H1 (cell line): ENCODE measurements around the gene AGAP1. TPM values are rescaled to one million over a fixed set of nuclear protein-coding genes. Genes with fewer than 3 reads are reported as not detected.

ENCODE experiments used
- BACH1 ChIP-seq: IDR thresholded peaks from 2 replicates; pipeline ENCODE4 v1.6.1; 2012; ENCODE audit warnings: low read length, improper control_type of control experiment
- EZH2 ChIP-seq: fragments of 200-600 bp; sonication (generic); IDR thresholded peaks from 2 replicates; pipeline ENCODE4 v1.7.1; 2012; ENCODE audit warnings: low read depth, mild to moderate bottlenecking, moderate library complexity, low read length, inconsistent platforms; ENCODE audit not compliant: severe bottlenecking
- polyA plus RNA-seq, 7 experiments: library from polyadenylated mRNA; depleted of rRNA in 3 of 7; stranded (reverse) in 5 of 7; unstranded in 2 of 7; fragments of >200 nt in 5 of 7; fragments of 200-250 nt in 2 of 7; gene quantifications; 1 replicate in 5 of 7; 2 replicates in 1 of 7; 4 replicates in 1 of 7; pipeline versions ENCODE4 v1.2.1 to v1.2.3, GENCODE V29; 2011 to 2013; ENCODE audit warnings: missing spikeins in 2 of 7, mixed read lengths in 2 of 7
- total RNA-seq: library from RNA; stranded (reverse); fragmentation: NEBNext Ultra II Directional; extraction: Animal tissue kit (Norgen Biotek cat#: 25700); gene quantifications from 2 replicates; pipeline ENCODE4 v1.2.1, GENCODE V29; 2021
- TF ChIP-seq, protein P1 (sequence below), 3 experiments: IDR thresholded peaks; 1 replicate in 2 of 3; 2 replicates in 1 of 3; pipeline versions ENCODE4 v1.5.1 to v1.6.1; 2011; ENCODE audit warnings: low read length in 3 of 3, mild to moderate bottlenecking in 3 of 3, inconsistent platforms in 2 of 3, low read depth in 1 of 3, moderate library complexity in 1 of 3; ENCODE audit not compliant: insufficient read depth in 1 of 3; ENCODE audit errors: control extremely low read depth in 1 of 3

The AGAP1 gene
- total and polyA plus RNA-seq, 2 of the 8 experiments (the other 6 are each of a cell fraction or from before 2014, with no cell fraction given): 18.1 to 39.4 TPM

DNA sequence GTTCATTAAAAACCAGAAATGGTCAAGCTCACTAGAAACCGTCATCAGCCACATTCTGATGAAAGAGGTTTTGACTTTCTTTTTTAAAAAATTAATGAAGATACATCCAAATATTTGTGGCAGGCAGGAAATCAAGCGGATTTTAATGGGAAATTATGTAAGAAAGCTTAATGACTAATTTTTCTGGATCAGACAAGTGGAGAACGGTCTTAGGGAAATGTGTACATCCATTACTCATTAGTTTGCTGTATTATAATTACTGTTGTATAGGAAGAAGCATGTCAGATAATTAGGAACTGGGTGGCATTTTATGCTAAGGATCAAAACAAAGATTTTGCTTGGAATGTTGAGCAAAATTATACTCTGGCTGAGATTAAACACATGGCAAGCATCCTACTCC, 39.4 kb downstream of the AGAP1 start (continued):
- TF ChIP-seq, protein P1, sequence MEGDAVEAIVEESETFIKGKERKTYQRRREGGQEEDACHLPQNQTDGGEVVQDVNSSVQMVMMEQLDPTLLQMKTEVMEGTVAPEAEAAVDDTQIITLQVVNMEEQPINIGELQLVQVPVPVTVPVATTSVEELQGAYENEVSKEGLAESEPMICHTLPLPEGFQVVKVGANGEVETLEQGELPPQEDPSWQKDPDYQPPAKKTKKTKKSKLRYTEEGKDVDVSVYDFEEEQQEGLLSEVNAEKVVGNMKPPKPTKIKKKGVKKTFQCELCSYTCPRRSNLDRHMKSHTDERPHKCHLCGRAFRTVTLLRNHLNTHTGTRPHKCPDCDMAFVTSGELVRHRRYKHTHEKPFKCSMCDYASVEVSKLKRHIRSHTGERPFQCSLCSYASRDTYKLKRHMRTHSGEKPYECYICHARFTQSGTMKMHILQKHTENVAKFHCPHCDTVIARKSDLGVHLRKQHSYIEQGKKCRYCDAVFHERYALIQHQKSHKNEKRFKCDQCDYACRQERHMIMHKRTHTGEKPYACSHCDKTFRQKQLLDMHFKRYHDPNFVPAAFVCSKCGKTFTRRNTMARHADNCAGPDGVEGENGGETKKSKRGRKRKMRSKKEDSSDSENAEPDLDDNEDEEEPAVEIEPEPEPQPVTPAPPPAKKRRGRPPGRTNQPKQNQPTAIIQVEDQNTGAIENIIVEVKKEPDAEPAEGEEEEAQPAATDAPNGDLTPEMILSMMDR (IDR thresholded peaks at IDR 0.05; ENCODE audit: control extremely low read depth in 1 of 3, insufficient read depth in 1 of 3, low read depth in 1 of 3, low read length in 3 of 3): no peak
- TF ChIP-seq EZH2 (no peak), BACH1 (no peak)
